ENCODE data around the gene TMSB15C.

Gene TMSB15C

GRCh38 chrX:104085477-104085876 lies 9.4 kb upstream of the TMSB15C start:
- TF ChIP-seq FOXP2 (optimal IDR thresholded peaks at IDR 0.05; ENCODE audit: borderline replicate concordance, extremely low read depth, extremely low read length, insufficient read depth): no peak
- no peak for TF ChIP-seq TAF1 (IDR thresholded peaks at IDR 0.05; ENCODE audit: borderline replicate concordance, insufficient read depth, low read length)
- TF ChIP-seq POLR2AphosphoS5 (IDR thresholded peaks at IDR 0.05; ENCODE audit: low read depth, low read length): no peak
- TF ChIP-seq SIN3A (IDR thresholded peaks at IDR 0.05; ENCODE audit: borderline replicate concordance, insufficient read depth, low read length): no peak
- TF ChIP-seq REST (IDR thresholded peaks at IDR 0.05; ENCODE audit: insufficient read depth in 1 of 2, low read depth in 2 of 2, low read length in 2 of 2): no peak

- TF ChIP-seq FOXP2 (optimal IDR thresholded peaks at IDR 0.05; ENCODE audit: borderline replicate concordance, extremely low read depth, extremely low read length, insufficient read depth): no peak
- TF ChIP-seq TAF1 (IDR thresholded peaks at IDR 0.05; ENCODE audit: borderline replicate concordance, insufficient read depth, low read length): no peak
- no peak for TF ChIP-seq SIN3A (IDR thresholded peaks at IDR 0.05; ENCODE audit: borderline replicate concordance, insufficient read depth, low read length)
- no peak for TF ChIP-seq POLR2AphosphoS5 (IDR thresholded peaks at IDR 0.05; ENCODE audit: low read depth, low read length)
- no peak for TF ChIP-seq REST (IDR thresholded peaks at IDR 0.05; ENCODE audit: insufficient read depth in 1 of 2, low read depth in 2 of 2, low read length in 2 of 2)
These were observed 8.7 kb upstream of the TMSB15C start for GRCh38 chrX:104084534-104085277.

- no peak for TF ChIP-seq REST (IDR thresholded peaks at IDR 0.05; ENCODE audit: insufficient read depth in 1 of 2, low read depth in 2 of 2, low read length in 2 of 2)
- no peak for TF ChIP-seq TAF1 (IDR thresholded peaks at IDR 0.05; ENCODE audit: borderline replicate concordance, insufficient read depth, low read length)
- no peak for TF ChIP-seq FOXP2 (optimal IDR thresholded peaks at IDR 0.05; ENCODE audit: borderline replicate concordance, extremely low read depth, extremely low read length, insufficient read depth)
- TF ChIP-seq POLR2AphosphoS5 (IDR thresholded peaks at IDR 0.05; ENCODE audit: low read depth, low read length): no peak
- TF ChIP-seq SIN3A (IDR thresholded peaks at IDR 0.05; ENCODE audit: borderline replicate concordance, insufficient read depth, low read length): no peak
These were observed 8.0 kb upstream of the TMSB15C start for GRCh38 chrX:104084063-104084462.

GRCh38 chrX:104047171-104047570 lies 28.9 kb downstream of the TMSB15C start:
- TF ChIP-seq REST (IDR thresholded peaks at IDR 0.05; ENCODE audit: insufficient read depth in 1 of 2, low read depth in 2 of 2, low read length in 2 of 2) (no peak), POLR2AphosphoS5 (IDR thresholded peaks at IDR 0.05; ENCODE audit: low read depth, low read length) (no peak), FOXP2 (optimal IDR thresholded peaks at IDR 0.05; ENCODE audit: borderline replicate concordance, extremely low read depth, extremely low read length, insufficient read depth) (no peak), TAF1 (IDR thresholded peaks at IDR 0.05; ENCODE audit: borderline replicate concordance, insufficient read depth, low read length) (no peak), SIN3A (IDR thresholded peaks at IDR 0.05; ENCODE audit: borderline replicate concordance, insufficient read depth, low read length) (no peak)
